ENCODE data around the gene ITFG2.

- TF ChIP-seq POLR2AphosphoS5 (IDR thresholded peaks at IDR 0.05; ENCODE audit: borderline replicate concordance, low read depth, low read length) (no peak), EZH2 (IDR thresholded peaks at IDR 0.05) (no peak), FOXP2 (optimal IDR thresholded peaks at IDR 0.05; ENCODE audit: control extremely low read depth, extremely low read length, insufficient read depth) (no peak)
Observed at GRCh38 chr12:2819810-2820209, 7.3 kb downstream of the ITFG2 start.

All from SK-N-MC (cell line).